Trophoblast cell (in vitro differentiated cells and primary cell): Measurements from ENCODE around the gene SHOX.

Source experiments
- DNase-seq, 2 donors: peaks; one replicate each; pipeline ENCODE4 v3.0.0-alpha.2; 2016
- H2AFZ ChIP-seq: 2 replicates; pipeline ENCODE4 v1.6.1; 2013; ENCODE audit warnings: low read length, moderate library complexity, mild to moderate bottlenecking; ENCODE audit not compliant: insufficient read depth, poor library complexity
- H2AK5ac ChIP-seq: 2 replicates; pipeline ENCODE4 v1.6.1; 2013; ENCODE audit warnings: mild to moderate bottlenecking, low read length
- H2BK120ac ChIP-seq: 2 replicates; pipeline ENCODE4 v1.6.1; 2013; ENCODE audit warnings: low read length, mild to moderate bottlenecking, moderate library complexity; ENCODE audit not compliant: insufficient read depth, poor library complexity
- H2BK12ac ChIP-seq: 2 replicates; pipeline ENCODE4 v1.6.1; 2013; ENCODE audit warnings: mild to moderate bottlenecking, low read length, moderate library complexity
- H2BK5ac ChIP-seq: 2 replicates; pipeline ENCODE4 v1.6.1; 2013; ENCODE audit warnings: low read length, low read depth, moderate library complexity, mild to moderate bottlenecking; ENCODE audit not compliant: poor library complexity
- H3K14ac ChIP-seq: 2 replicates; pipeline ENCODE4 v1.6.1; 2013; ENCODE audit warnings: mild to moderate bottlenecking, low read length
- H3K18ac ChIP-seq: 2 replicates; pipeline ENCODE4 v1.6.1; 2013; ENCODE audit warnings: mild to moderate bottlenecking, low read length
- H3K23ac ChIP-seq: 2 replicates; pipeline ENCODE4 v1.6.1; 2013; ENCODE audit warnings: low read length
- H3K27ac ChIP-seq: 2 replicates; pipeline ENCODE4 v1.5.1; 2013; ENCODE audit warnings: low read depth, mild to moderate bottlenecking, inconsistent platforms, low read length, moderate library complexity
- H3K27me3 ChIP-seq: 2 replicates; pipeline ENCODE4 v1.6.1; 2013; ENCODE audit warnings: inconsistent platforms, mild to moderate bottlenecking, low read length, moderate library complexity; ENCODE audit not compliant: insufficient read depth
- H3K36me3 ChIP-seq, 2 experiments: 1 replicate in 1 of 2; 2 replicates in 1 of 2; pipeline ENCODE4 v1.6.1; 2013; ENCODE audit warnings: low read length in 2 of 2, mild to moderate bottlenecking in 2 of 2, moderate library complexity in 1 of 2; ENCODE audit not compliant: insufficient read depth in 2 of 2, control insufficient read depth in 1 of 2
- H3K4ac ChIP-seq: 2 replicates; pipeline ENCODE4 v1.6.1; 2013; ENCODE audit warnings: low read depth, mild to moderate bottlenecking, low read length, moderate library complexity
- H3K4me1 ChIP-seq, 2 experiments: 1 replicate in 1 of 2; 2 replicates in 1 of 2; pipeline ENCODE4 v1.6.1; 2013; ENCODE audit warnings: low read length in 2 of 2, mild to moderate bottlenecking in 2 of 2, moderate library complexity in 1 of 2; ENCODE audit not compliant: insufficient read depth in 2 of 2, control insufficient read depth in 1 of 2
- H3K4me2 ChIP-seq: 2 replicates; pipeline ENCODE4 v1.6.1; 2013; ENCODE audit warnings: inconsistent platforms, mild to moderate bottlenecking, low read length, moderate library complexity
- H3K4me3 ChIP-seq: 2 replicates; pipeline ENCODE4 v1.5.1; 2013; ENCODE audit warnings: mild to moderate bottlenecking, low read depth, low read length, inconsistent platforms
- H3K79me1 ChIP-seq: one replicate; pipeline ENCODE4 v1.6.1; 2013; ENCODE audit warnings: low read length
- H3K79me2 ChIP-seq: 2 replicates; pipeline ENCODE4 v1.6.1; 2013; ENCODE audit warnings: low read length, mild to moderate bottlenecking; ENCODE audit not compliant: control insufficient read depth, insufficient read depth, poor library complexity
- H3K9ac ChIP-seq: 2 replicates; pipeline ENCODE4 v1.6.1; 2013; ENCODE audit warnings: mild to moderate bottlenecking, low read length
- H3K9me3 ChIP-seq: 2 replicates; pipeline ENCODE4 v1.6.1; 2013; ENCODE audit warnings: low read depth, mild to moderate bottlenecking, control low read depth, inconsistent platforms, low read length; ENCODE audit not compliant: insufficient read depth
- H4K12ac ChIP-seq: 2 replicates; pipeline ENCODE4 v1.6.1; 2013; ENCODE audit warnings: low read depth, mild to moderate bottlenecking, low read length, moderate library complexity
- H4K8ac ChIP-seq: 2 replicates; pipeline ENCODE4 v1.6.1; 2013; ENCODE audit warnings: low read depth, mild to moderate bottlenecking, low read length, moderate library complexity
- H4K91ac ChIP-seq: one replicate; pipeline ENCODE4 v1.6.1; 2013; ENCODE audit warnings: low read depth, mild to moderate bottlenecking, low read length, moderate library complexity
- WGBS: extraction: QIAGEN DNeasy Blood & Tissue Kit; methylation state at CpG from one replicate; pipeline ENCODE4 v1.1.7; 2013; ENCODE audit warnings: missing lambda C conversion rate; ENCODE audit not compliant: insufficient read length, insufficient coverage; ENCODE audit errors: extremely low coverage; 5-methylcytosine and 5-hydroxymethylcytosine counted together

Gene SHOX

DNA sequence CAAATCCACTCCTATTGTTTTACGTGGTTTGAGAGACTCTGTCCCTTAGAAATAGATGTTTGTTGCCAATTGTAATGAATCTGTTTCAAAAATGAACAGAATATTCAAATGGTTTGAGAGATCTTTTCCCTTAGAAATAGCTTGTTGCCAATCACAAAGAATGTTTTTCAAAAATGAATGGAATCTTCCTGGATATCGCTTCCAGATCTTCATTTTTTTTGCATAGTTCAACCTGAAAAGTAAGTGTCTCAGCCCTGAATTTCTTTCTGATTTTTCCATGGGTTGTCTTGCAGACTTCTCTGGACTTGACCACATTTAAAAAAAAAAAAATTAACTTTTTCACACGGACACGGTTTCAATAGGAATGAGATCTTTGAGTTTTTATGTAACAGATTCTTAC is 22.7 kb downstream of the SHOX start:
- no peak overlapping the region for H2BK120ac ChIP-seq
- H3K4me1 ChIP-seq = no peaks in the 10 kb centered on the region
- no peak overlapping the region for H3K23ac ChIP-seq
- H2BK12ac ChIP-seq = no peak overlapping the region
- no peak overlapping the region for H3K14ac ChIP-seq
- H3K18ac ChIP-seq = no peak overlapping the region
- H3K36me3 ChIP-seq = no peaks in the 10 kb centered on the region
- H3K79me1 ChIP-seq = no peaks in the 10 kb centered on the region
- H2BK5ac ChIP-seq = no peak overlapping the region
- no peaks in the 10 kb centered on the region for H3K9me3 ChIP-seq
- no peak overlapping the region for H3K9ac ChIP-seq
- H3K27ac ChIP-seq = no peak overlapping the region
- H2AK5ac ChIP-seq = no peak overlapping the region
- H3K4ac ChIP-seq = no peak overlapping the region
- H4K91ac ChIP-seq = no peak overlapping the region
- no peak overlapping the region for H4K8ac ChIP-seq
- H4K12ac ChIP-seq = no peak overlapping the region
- no peaks in the 10 kb centered on the region for H3K79me2 ChIP-seq
- no peak overlapping the region for H3K4me2 ChIP-seq
- no peak overlapping the region for H3K4me3 ChIP-seq
- WGBS = no CpG with 5 or more reads among the region's 4 CpGs
- H3K27me3 ChIP-seq = no peaks in the 10 kb centered on the region
- DNase-seq = peak in 1 of 2 donors; percentile 54
- H2AFZ ChIP-seq = no peak overlapping the region

DNA sequence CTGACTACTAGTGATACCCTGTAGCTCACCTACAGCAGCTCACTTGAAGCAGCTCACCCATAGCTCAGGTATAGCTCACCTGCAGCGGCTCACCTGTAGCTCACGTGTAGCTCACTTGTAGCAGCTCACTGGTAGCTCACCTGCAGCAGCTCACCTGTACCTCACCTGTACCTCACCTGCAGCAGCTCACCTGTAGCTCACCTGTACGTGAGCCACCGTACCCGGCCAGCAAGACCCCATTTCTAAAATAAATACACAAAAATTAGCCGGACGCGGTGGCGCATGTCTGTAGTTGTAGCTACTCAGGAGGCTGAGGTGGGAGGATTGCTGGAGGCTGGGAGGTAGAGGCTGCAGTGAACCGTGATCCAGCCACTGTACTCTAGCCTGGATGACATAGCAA is 30.6 kb downstream of the SHOX start:
- Histone ChIP-seq H3K18ac (no peak overlapping the region), H2BK12ac (no peak overlapping the region), H4K91ac (no peak overlapping the region), H3K14ac (no peak overlapping the region), H3K23ac (no peak overlapping the region), H3K36me3 (no peaks in the 10 kb centered on the region), H3K4me3 (no peak overlapping the region), H4K12ac (no peak overlapping the region), H3K27ac (no peak overlapping the region), H3K9ac (no peak overlapping the region), H3K79me1 (no peaks in the 10 kb centered on the region), H2AFZ (no peak overlapping the region), H2AK5ac (no peak overlapping the region), H3K79me2 (no peaks in the 10 kb centered on the region), H4K8ac (no peak overlapping the region), H3K4me1 (no peaks in the 10 kb centered on the region), H3K27me3 (no peaks in the 10 kb centered on the region), H2BK120ac (no peak overlapping the region), H3K4me2 (no peak overlapping the region), H3K4ac (no peak overlapping the region), H3K9me3 (peaks cover 2% of the 10 kb centered on the region), H2BK5ac (no peak overlapping the region)
- no CpG with 5 or more reads among the region's 10 CpGs for WGBS
- DNase-seq = no peak

DNA sequence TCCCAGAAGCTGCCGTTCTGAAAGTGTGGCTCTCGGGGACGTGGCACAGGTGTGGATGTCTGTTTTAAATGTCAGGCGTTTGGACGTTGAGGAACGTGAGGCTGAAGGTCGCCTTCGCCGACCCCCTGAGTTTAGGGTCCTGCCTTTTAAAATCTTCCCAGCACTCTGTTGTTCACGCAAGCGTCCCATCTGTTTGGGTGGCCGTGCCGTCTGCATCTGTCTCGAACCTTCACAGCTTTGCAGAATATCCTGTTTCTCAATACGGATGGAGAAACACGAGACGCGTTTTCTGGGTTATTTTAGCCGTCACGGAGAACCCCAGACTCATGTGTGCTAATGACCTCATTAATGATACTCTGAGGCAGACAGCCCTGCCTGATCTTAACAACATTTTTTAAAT is 31.5 kb downstream of the SHOX start:
- Histone ChIP-seq H3K4me1 (peaks cover 6 to 7% of the 10 kb centered on the region in 2 experiments), H3K27ac (no peak overlapping the region), H4K8ac (no peak overlapping the region), H3K36me3 (no peaks in the 10 kb centered on the region), H3K23ac (no peak overlapping the region), H3K79me2 (no peaks in the 10 kb centered on the region), H2AK5ac (no peak overlapping the region), H3K14ac (no peak overlapping the region), H3K4ac (no peak overlapping the region), H2BK12ac (no peak overlapping the region), H3K9me3 (peaks cover 2% of the 10 kb centered on the region), H2AFZ (no peak overlapping the region), H3K4me2 (no peak overlapping the region), H3K27me3 (no peaks in the 10 kb centered on the region), H3K18ac (no peak overlapping the region), H2BK120ac (no peak overlapping the region), H4K12ac (no peak overlapping the region), H3K9ac (no peak overlapping the region), H2BK5ac (no peak overlapping the region), H4K91ac (no peak overlapping the region), H3K79me1 (no peaks in the 10 kb centered on the region), H3K4me3 (no peak overlapping the region)
- WGBS = no CpG with 5 or more reads among the region's 20 CpGs
- DNase-seq = no peak

DNA sequence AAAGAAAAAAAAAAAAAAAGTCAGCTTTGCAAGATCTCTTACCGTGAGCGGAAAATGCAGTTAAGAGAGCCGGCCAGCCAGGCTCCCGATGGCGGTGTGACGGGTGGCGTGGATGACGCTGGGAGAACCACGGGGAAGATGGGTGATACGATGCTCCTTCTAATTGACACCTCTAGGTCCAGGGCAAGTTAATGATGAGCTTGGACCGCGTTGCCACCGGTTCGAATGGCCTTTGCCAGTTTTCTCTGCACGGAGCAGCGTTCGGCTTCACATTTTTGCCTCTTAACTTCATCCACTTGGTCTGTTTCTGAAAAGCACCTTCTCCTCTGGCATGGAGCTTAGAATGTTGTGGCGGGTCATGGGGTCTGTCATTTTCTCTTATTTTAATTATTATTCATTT is 33.2 kb downstream of the SHOX start:
- H4K8ac ChIP-seq = no peak overlapping the region
- H3K4me1 ChIP-seq = peaks cover 6 to 7% of the 10 kb centered on the region in 2 experiments
- no peak overlapping the region for H2AK5ac ChIP-seq
- no peak overlapping the region for H3K4ac ChIP-seq
- no peaks in the 10 kb centered on the region for H3K79me2 ChIP-seq
- no peak overlapping the region for H3K4me2 ChIP-seq
- H2BK5ac ChIP-seq = no peak overlapping the region
- no peaks in the 10 kb centered on the region for H3K27me3 ChIP-seq
- H3K36me3 ChIP-seq = no peaks in the 10 kb centered on the region
- no peak overlapping the region for H3K9ac ChIP-seq
- no peak overlapping the region for H4K91ac ChIP-seq
- no peaks in the 10 kb centered on the region for H3K79me1 ChIP-seq
- H2BK120ac ChIP-seq = no peak overlapping the region
- no peak for DNase-seq
- H3K14ac ChIP-seq = no peak overlapping the region
- H3K18ac ChIP-seq = no peak overlapping the region
- H3K4me3 ChIP-seq = no peak overlapping the region
- no CpG with 5 or more reads among the region's 18 CpGs for WGBS
- H3K27ac ChIP-seq = no peak overlapping the region
- H2BK12ac ChIP-seq = no peak overlapping the region
- no peak overlapping the region for H4K12ac ChIP-seq
- H2AFZ ChIP-seq = no peak overlapping the region
- peaks cover 2% of the 10 kb centered on the region for H3K9me3 ChIP-seq
- no peak overlapping the region for H3K23ac ChIP-seq
